HCT116 (cell line): ENCODE results near the gene ZFAND6. TPM values are rescaled to one million over a fixed set of nuclear protein-coding genes. Genes with fewer than 3 reads are reported as not detected.

Experiments used
- ATAC-seq: fragments of 200-7000 bp; cut with Tn5 transposase; 2 replicates; pipeline ENCODE4 v1.9.1; 2020; ENCODE audit warnings: mild to moderate bottlenecking, moderate library complexity
- BruUV-seq: library from RNA; stranded (reverse); fragments of 400-500 nt; replicated peaks from 2 replicates; lab custom pipeline; 2021; lab: Mats Ljungman, UMichigan
- CTCF ChIA-PET: fragments of 300-600 bp; sonication (Branson Sonifier 250); formaldehyde crosslinking; loops from one replicate; lab custom pipeline; 2021; ENCODE audit warnings: antibody characterized with exemption; lab: Charles Lee
- POLR2A ChIA-PET: fragments of 300-600, 350-600 bp; sonication (Branson Sonifier 250); formaldehyde crosslinking; loops from one replicate; lab custom pipeline; 2021; ENCODE audit warnings: antibody characterized with exemption; lab: Charles Lee
- RAD21 ChIA-PET, 2 experiments: fragments of 300-600 bp; sonication (Branson Sonifier 250); formaldehyde crosslinking; loops; one replicate each; lab custom pipeline; 2023; ENCODE audit warnings: low total read pairs in 2 of 2; ENCODE audit not compliant: uncharacterized antibody in 2 of 2, unreplicated experiment in 2 of 2, low non-redundant PET in 1 of 2; lab: Charles Lee
- DNase-seq: peaks from one replicate; pipeline ENCODE4 v3.0.0-alpha.2; 2010; ENCODE audit warnings: low read depth, low spot score
- H2AFZ ChIP-seq: fragments of 200-600 bp; shearing (Covaris generic), sonication (generic); 2 replicates; pipeline ENCODE4 v1.6.1; 2017; ENCODE audit warnings: low read depth, mixed run types, mixed read lengths, antibody characterized with exemption, low read length; ENCODE audit not compliant: poor library complexity, severe bottlenecking
- H3K27ac ChIP-seq: 2 replicates; pipeline ENCODE4 v1.5.1; 2012; ENCODE audit warnings: low read depth, low read length
- H3K27me3 ChIP-seq: fragments of 200-600 bp; sonication (generic); 2 replicates; pipeline ENCODE4 v1.6.1; 2016; ENCODE audit warnings: mixed run types, low read length, mixed read lengths; ENCODE audit not compliant: insufficient read depth
- H3K36me3 ChIP-seq, 2 experiments: fragments of 200-500 bp in 1 of 2; fragments of 200-600 bp in 1 of 2; sonication (Bioruptor generic) in 1 of 2; sonication (generic) in 1 of 2; 2 replicates each; pipeline versions ENCODE4 v1.5.1 to v1.6.1; 2014 to 2016; ENCODE audit warnings: low read length in 2 of 2, inconsistent platforms in 1 of 2, mixed read lengths in 1 of 2, mixed run types in 1 of 2; ENCODE audit not compliant: insufficient read depth in 2 of 2, control insufficient read depth in 1 of 2
- H3K4me1 ChIP-seq, 2 experiments: fragments of 200-600 bp in 1 of 2; sonication (generic) in 1 of 2; 2 replicates each; pipeline versions ENCODE4 v1.5.1 to v1.6.1; 2012 to 2017; ENCODE audit warnings: low read length in 2 of 2, inconsistent platforms in 1 of 2, mild to moderate bottlenecking in 1 of 2, mixed read lengths in 1 of 2, mixed run types in 1 of 2, moderate library complexity in 1 of 2; ENCODE audit not compliant: insufficient read depth in 2 of 2, control insufficient read depth in 1 of 2
- H3K4me2 ChIP-seq: fragments of 200-600 bp; sonication (generic); 2 replicates; pipeline ENCODE4 v1.6.1; 2017; ENCODE audit warnings: mixed run types, low read length, mixed read lengths
- H3K4me3 ChIP-seq, 2 experiments: fragments of 200-600 bp in 1 of 2; sonication (generic) in 1 of 2; replicated peaks in 1 of 2; 2 replicates each; pipeline ENCODE4 v1.5.1; 2011 to 2016; ENCODE audit warnings: low read length in 2 of 2, control low read depth in 1 of 2, low read depth in 1 of 2, mild to moderate bottlenecking in 1 of 2, mixed read lengths in 1 of 2, mixed run types in 1 of 2
- H3K79me2 ChIP-seq: fragments of 200-600 bp; sonication (generic); 2 replicates; pipeline ENCODE4 v1.6.1; 2017; ENCODE audit warnings: mild to moderate bottlenecking, mixed run types, low read length, moderate library complexity, mixed read lengths; ENCODE audit not compliant: insufficient read depth
- H3K9ac ChIP-seq: fragments of 200-600 bp; sonication (generic); 2 replicates; pipeline ENCODE4 v1.6.1; 2016; ENCODE audit warnings: low read length, mixed read lengths
- H3K9me2 ChIP-seq: fragments of 200-600 bp; sonication (generic), shearing (Covaris generic); 2 replicates; pipeline ENCODE4 v1.6.1; 2017; ENCODE audit warnings: mixed run types, mild to moderate bottlenecking, moderate library complexity; ENCODE audit not compliant: insufficient read depth
- H3K9me3 ChIP-seq, 2 experiments: fragments of 200-500 bp in 1 of 2; fragments of 200-600 bp in 1 of 2; sonication (Bioruptor generic) in 1 of 2; sonication (generic) in 1 of 2; 2 replicates each; pipeline ENCODE4 v1.6.1; 2014 to 2017; ENCODE audit warnings: low read length in 2 of 2, mixed read lengths in 2 of 2, inconsistent platforms in 1 of 2, low read depth in 1 of 2, mild to moderate bottlenecking in 1 of 2, mixed run types in 1 of 2, moderate library complexity in 1 of 2; ENCODE audit not compliant: control insufficient read depth in 1 of 2, insufficient read depth in 1 of 2
- H4K20me1 ChIP-seq: fragments of 200-600 bp; sonication (generic), shearing (Covaris generic); 2 replicates; pipeline ENCODE4 v1.6.1; 2017; ENCODE audit warnings: mixed run types, mild to moderate bottlenecking, moderate library complexity; ENCODE audit not compliant: insufficient read depth
- CEBPB ChIP-seq: IDR thresholded peaks from 2 replicates; pipeline ENCODE4 v1.6.1; 2012; ENCODE audit warnings: low read depth
- EZH2phosphoT487 ChIP-seq: fragments of 200-600 bp; IDR thresholded peaks from 2 replicates; pipeline ENCODE4 v1.6.1; 2018; ENCODE audit warnings: antibody characterized with exemption, borderline replicate concordance
- JUND ChIP-seq: IDR thresholded peaks from 2 replicates; pipeline ENCODE4 v1.6.1; 2012
- ZBTB33 ChIP-seq: IDR thresholded peaks from 2 replicates; pipeline ENCODE4 v1.6.1; 2011; ENCODE audit warnings: mild to moderate bottlenecking, low read length, moderate library complexity; ENCODE audit not compliant: insufficient replicate concordance; ENCODE audit errors: extremely low read depth
- intact Hi-C: fragments of 100-400 bp; cut with micrococcal nuclease; formaldehyde crosslinking; loops from 2 replicates; pipeline ENCODE4 v1.10.0; 2022
- total RNA-seq: library from RNA; stranded (reverse); gene quantifications from one replicate; pipeline ENCODE4 v1.2.1, GENCODE V29; 2021; ENCODE audit not compliant: unreplicated experiment

Gene ZFAND6
- total RNA-seq, 1 experiment from 2014 or later, result 51.3 TPM

GRCh38 chr15:80186597-80186996, 127.1 kb downstream of the ZFAND6 start:
- Histone ChIP-seq H3K79me2 (no peaks in the 10 kb centered on the region), H3K4me2 (no peak overlapping the region), H3K27me3 (no peaks in the 10 kb centered on the region), H3K36me3 (peaks cover 0 to 2% of the 10 kb centered on the region in 2 experiments; a peak in 1 of 4 replicates)
- RAD21 ChIA-PET, result no interaction called here
- no peak for ATAC-seq
- POLR2A ChIA-PET, result no interaction called here
- TF ChIP-seq CEBPB (no peak), EZH2phosphoT487 (no peak), JUND (no peak), ZBTB33 (no peak)
- TF ChIP-seq, all 23 proteins: peak for 0
- no peaks in the 10 kb centered on the region for H3K9me3 ChIP-seq
- CTCF ChIA-PET, result no interaction called here
- 0 out of 4 replicates have a peak, but pooled peaks cover 0 to 6% of the 10 kb centered on the region in 2 experiments for H3K4me1 ChIP-seq
- no TSS peak for BruUV-seq
- no peaks in the 10 kb centered on the region for H3K9me2 ChIP-seq
- H3K4me3 ChIP-seq, result no peak overlapping the region
- no peaks in the 10 kb centered on the region for H4K20me1 ChIP-seq
- H3K27ac ChIP-seq, result no peak overlapping the region
- no peak overlapping the region for H3K9ac ChIP-seq
- no peak for DNase-seq
- H2AFZ ChIP-seq, result no peak overlapping the region
- intact Hi-C loops, result no loop called here

Other genes starting within 250 kb of the ZFAND6 start
- gene MTHFS, start 162.7 kb upstream of the ZFAND6 start, total RNA-seq, result 30.5 TPM
- 0.44 TPM for gene BCL2A1, start 88.5 kb upstream of the ZFAND6 start, total RNA-seq
- gene FAH, start 93.3 kb downstream of the ZFAND6 start, total RNA-seq, result 20.0 TPM
- gene CTXND1, start 192.5 kb downstream of the ZFAND6 start, total RNA-seq, result not detected